Measurements from ENCODE around the gene THADA.

Gene THADA

DNA sequence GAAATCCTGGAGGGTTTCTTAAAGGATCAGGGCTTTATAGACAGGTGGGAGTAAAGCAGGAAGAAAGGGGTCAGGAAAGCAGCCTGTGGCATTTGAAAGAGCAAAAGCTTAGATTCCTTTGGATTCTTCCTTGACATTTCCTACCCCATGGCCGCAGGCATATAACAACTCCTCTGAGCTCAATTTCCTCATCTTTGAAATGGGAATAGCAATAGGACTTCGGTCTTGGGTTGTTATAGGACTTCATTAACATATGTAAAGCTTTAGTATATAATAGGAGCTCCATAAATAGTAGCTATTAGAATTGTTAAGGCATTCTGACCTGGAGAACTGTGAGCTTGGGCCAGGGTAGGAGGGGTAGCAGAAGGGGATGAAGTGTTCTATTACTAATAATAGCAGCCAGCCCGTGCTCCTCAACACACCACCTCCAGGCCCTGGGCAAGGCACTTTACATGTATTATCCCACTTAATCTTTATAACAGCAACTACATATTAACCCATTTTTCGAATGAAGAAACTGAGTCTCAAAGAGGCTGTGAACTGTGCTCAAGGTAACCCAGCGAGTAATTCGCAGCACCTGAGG lies 380.1 kb downstream of the THADA start:
- H3K9me3 ChIP-seq (ENCODE audit: insufficient read depth, low read length, severe bottlenecking) = no peaks in the 10 kb centered on the region
- no peak for TF ChIP-seq EZH2 (IDR thresholded peaks at IDR 0.05; ENCODE audit: borderline replicate concordance, low read depth, low read length, severe bottlenecking)
- TF ChIP-seq, protein P1, sequence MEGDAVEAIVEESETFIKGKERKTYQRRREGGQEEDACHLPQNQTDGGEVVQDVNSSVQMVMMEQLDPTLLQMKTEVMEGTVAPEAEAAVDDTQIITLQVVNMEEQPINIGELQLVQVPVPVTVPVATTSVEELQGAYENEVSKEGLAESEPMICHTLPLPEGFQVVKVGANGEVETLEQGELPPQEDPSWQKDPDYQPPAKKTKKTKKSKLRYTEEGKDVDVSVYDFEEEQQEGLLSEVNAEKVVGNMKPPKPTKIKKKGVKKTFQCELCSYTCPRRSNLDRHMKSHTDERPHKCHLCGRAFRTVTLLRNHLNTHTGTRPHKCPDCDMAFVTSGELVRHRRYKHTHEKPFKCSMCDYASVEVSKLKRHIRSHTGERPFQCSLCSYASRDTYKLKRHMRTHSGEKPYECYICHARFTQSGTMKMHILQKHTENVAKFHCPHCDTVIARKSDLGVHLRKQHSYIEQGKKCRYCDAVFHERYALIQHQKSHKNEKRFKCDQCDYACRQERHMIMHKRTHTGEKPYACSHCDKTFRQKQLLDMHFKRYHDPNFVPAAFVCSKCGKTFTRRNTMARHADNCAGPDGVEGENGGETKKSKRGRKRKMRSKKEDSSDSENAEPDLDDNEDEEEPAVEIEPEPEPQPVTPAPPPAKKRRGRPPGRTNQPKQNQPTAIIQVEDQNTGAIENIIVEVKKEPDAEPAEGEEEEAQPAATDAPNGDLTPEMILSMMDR (IDR thresholded peaks at IDR 0.05; ENCODE audit: borderline replicate concordance, extremely low read depth, low read length, poor library complexity, severe bottlenecking) = no peak
- H3K27me3 ChIP-seq (ENCODE audit: insufficient read depth, low read length, poor library complexity) = no peaks in the 10 kb centered on the region
- peak overlapping the region; percentile 25; the same call in 1 of the 2 replicates for H3K27ac ChIP-seq (ENCODE audit: low read length)
- no peak overlapping the region for H3K4me2 ChIP-seq (ENCODE audit: insufficient read depth, low read length)
- H3K4me1 ChIP-seq (ENCODE audit: insufficient read depth, low read length) = peaks cover 39% of the 10 kb centered on the region
- no peak overlapping the region for H3K9ac ChIP-seq (ENCODE audit: low read depth, low read length)
- no peak overlapping the region for H2AFZ ChIP-seq (ENCODE audit: low read depth, low read length)
- no peak for DNase-seq
- H3K4me3 ChIP-seq (ENCODE audit: low read depth in 1 of 2, low read length in 2 of 2) = no peak overlapping the region
- ATAC-seq (ENCODE audit: insufficient read depth, low read depth) = no peak
- H4K20me1 ChIP-seq (ENCODE audit: insufficient read depth, low read length) = no peaks in the 10 kb centered on the region
- H3K79me2 ChIP-seq (ENCODE audit: insufficient read depth, low read length) = peaks cover 24% of the 10 kb centered on the region
- H3K36me3 ChIP-seq (ENCODE audit: insufficient read depth, low read length) = peaks cover 2% of the 10 kb centered on the region; the same call in 1 of the 2 replicates

DNA sequence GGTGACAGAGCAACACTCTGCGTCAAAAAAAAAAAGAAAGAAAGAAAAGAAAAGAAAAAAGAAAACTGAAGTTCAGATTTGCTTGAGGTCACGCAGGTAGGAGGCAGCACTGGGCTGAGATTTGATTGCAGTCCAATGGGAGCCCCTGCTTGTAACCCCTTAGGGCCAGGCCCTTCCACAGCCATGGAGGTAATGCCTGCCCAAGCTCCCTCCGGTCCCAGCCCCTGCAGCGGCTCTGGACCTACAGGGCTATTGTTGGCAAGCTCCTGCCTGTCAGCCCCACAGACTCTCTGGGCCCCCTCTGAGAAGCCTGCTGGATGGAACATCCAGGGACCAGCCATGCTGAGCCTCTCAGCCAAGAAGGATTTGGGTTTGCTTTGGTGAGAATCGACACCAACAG lies 381.6 kb downstream of the THADA start:
- Histone ChIP-seq H3K9me3 (ENCODE audit: insufficient read depth, low read length, severe bottlenecking) (no peaks in the 10 kb centered on the region), H3K27me3 (ENCODE audit: insufficient read depth, low read length, poor library complexity) (no peaks in the 10 kb centered on the region), H3K4me3 (ENCODE audit: low read depth in 1 of 2, low read length in 2 of 2) (no peak overlapping the region), H3K36me3 (ENCODE audit: insufficient read depth, low read length) (no peaks in the 10 kb centered on the region; the same call in 1 of the 2 replicates), H3K9ac (ENCODE audit: low read depth, low read length) (no peak overlapping the region), H4K20me1 (ENCODE audit: insufficient read depth, low read length) (no peaks in the 10 kb centered on the region), H3K27ac (ENCODE audit: low read length) (no peak overlapping the region), H3K4me2 (ENCODE audit: insufficient read depth, low read length) (no peak overlapping the region), H3K4me1 (ENCODE audit: insufficient read depth, low read length) (peaks cover 24% of the 10 kb centered on the region), H3K79me2 (ENCODE audit: insufficient read depth, low read length) (peaks cover 15% of the 10 kb centered on the region), H2AFZ (ENCODE audit: low read depth, low read length) (no peak overlapping the region)
- no peak for ATAC-seq (ENCODE audit: insufficient read depth, low read depth)
- DNase-seq = no peak
- TF ChIP-seq, protein P1 (IDR thresholded peaks at IDR 0.05; ENCODE audit: borderline replicate concordance, extremely low read depth, low read length, poor library complexity, severe bottlenecking) = no peak
- no peak for TF ChIP-seq EZH2 (IDR thresholded peaks at IDR 0.05; ENCODE audit: borderline replicate concordance, low read depth, low read length, severe bottlenecking)

DNA sequence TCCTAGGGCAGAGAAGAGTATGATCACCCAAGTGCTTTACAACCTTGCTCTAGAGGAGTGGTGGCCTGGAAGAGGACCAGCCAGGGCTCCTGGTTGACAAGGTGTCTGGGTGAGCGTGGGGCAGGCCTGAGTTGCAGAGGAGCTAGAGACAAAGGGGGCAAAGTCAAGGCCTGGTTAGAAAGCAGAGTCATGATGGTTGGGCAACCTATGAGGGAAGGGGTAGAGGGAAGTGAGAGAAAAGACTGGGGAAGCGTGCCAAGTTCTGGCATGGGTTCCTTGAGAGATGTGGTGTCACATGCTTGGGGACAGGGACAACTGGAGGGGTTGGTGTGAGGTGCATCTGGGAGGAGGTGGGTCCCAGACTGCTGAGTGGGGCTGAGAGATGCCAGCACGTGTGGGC lies 382.9 kb downstream of the THADA start:
- Histone ChIP-seq H4K20me1 (ENCODE audit: insufficient read depth, low read length) (no peaks in the 10 kb centered on the region), H3K79me2 (ENCODE audit: insufficient read depth, low read length) (peaks cover 8% of the 10 kb centered on the region; the same call in 1 of the 2 replicates), H3K27ac (ENCODE audit: low read length) (peak overlapping the region; percentile 41), H3K27me3 (ENCODE audit: insufficient read depth, low read length, poor library complexity) (no peaks in the 10 kb centered on the region), H2AFZ (ENCODE audit: low read depth, low read length) (no peak overlapping the region), H3K4me1 (ENCODE audit: insufficient read depth, low read length) (peaks cover 11% of the 10 kb centered on the region), H3K4me2 (ENCODE audit: insufficient read depth, low read length) (no peak overlapping the region), H3K4me3 (ENCODE audit: low read depth in 1 of 2, low read length in 2 of 2) (no peak overlapping the region), H3K9ac (ENCODE audit: low read depth, low read length) (no peak overlapping the region), H3K36me3 (ENCODE audit: insufficient read depth, low read length) (no peaks in the 10 kb centered on the region; the same call in 1 of the 2 replicates), H3K9me3 (ENCODE audit: insufficient read depth, low read length, severe bottlenecking) (no peaks in the 10 kb centered on the region)
- no peak for DNase-seq
- TF ChIP-seq, protein P1 (IDR thresholded peaks at IDR 0.05; ENCODE audit: borderline replicate concordance, extremely low read depth, low read length, poor library complexity, severe bottlenecking) = no peak
- no peak for TF ChIP-seq EZH2 (IDR thresholded peaks at IDR 0.05; ENCODE audit: borderline replicate concordance, low read depth, low read length, severe bottlenecking)
- peak; percentile 13; the same call in 1 of the 3 replicates for ATAC-seq (ENCODE audit: insufficient read depth, low read depth)
